Muscle of leg (tissue), 11 donors: ENCODE data around the gene HIVEP3. TPM values are rescaled to one million over a fixed set of nuclear protein-coding genes. Genes with fewer than 3 reads are reported as not detected.

Experiments used
- DNase-seq: peaks from one replicate; pipeline ENCODE4 v3.0.0; 2013
- H3K27ac ChIP-seq: one replicate; pipeline ENCODE4 v1.5.1; 2013; ENCODE audit warnings: mild to moderate bottlenecking, low read length, control low read depth
- H3K27me3 ChIP-seq: one replicate; pipeline ENCODE4 v1.6.1; 2013; ENCODE audit warnings: low read length; ENCODE audit not compliant: control insufficient read depth, insufficient read depth
- H3K36me3 ChIP-seq: one replicate; pipeline ENCODE4 v1.6.1; 2013; ENCODE audit warnings: low read length; ENCODE audit not compliant: control insufficient read depth, insufficient read depth
- H3K4me1 ChIP-seq: one replicate; pipeline ENCODE4 v1.6.1; 2013; ENCODE audit warnings: low read length; ENCODE audit not compliant: control insufficient read depth, insufficient read depth
- H3K4me3 ChIP-seq: one replicate; pipeline ENCODE4 v1.5.1; 2013; ENCODE audit warnings: low read length, control low read depth
- H3K9me3 ChIP-seq: replicated peaks from 2 replicates; pipeline ENCODE4 v1.6.1; 2013; ENCODE audit warnings: low read depth, low read length; ENCODE audit not compliant: control insufficient read depth
- WGBS: methylation state at CpG from one replicate; pipeline ENCODE4 v1.1.5; 2013; ENCODE audit warnings: missing lambda C conversion rate; ENCODE audit not compliant: insufficient coverage; 5-methylcytosine and 5-hydroxymethylcytosine counted together
- polyA plus RNA-seq, 8 donors: library from polyadenylated mRNA; unstranded; fragments of 120-200 nt; gene quantifications; one replicate each; pipeline versions ENCODE4 v1.2.1 to v1.2.3, GENCODE V29; 2013; ENCODE audit warnings: inconsistent platforms in 1 of 8, low replicate concordance in 1 of 8; ENCODE audit not compliant: insufficient read length in 8 of 8, insufficient read depth in 1 of 8
- total RNA-seq: library from RNA; stranded (reverse); fragments of 120-200 nt; gene quantifications from one replicate; pipeline ENCODE4 v1.2.4, GENCODE V29; 2013

HIVEP3 gene
- total and polyA plus RNA-seq, 9 donors: 0.93 to 3.7 (median 2.7) TPM

GRCh38 chr1:41863718-41864117 lies 55.0 kb downstream of the HIVEP3 start:
- WGBS: no CpG with 5 or more reads among the region's 4 CpGs
- H3K4me1 ChIP-seq: peaks cover 11% of the 10 kb centered on the region
- no peak overlapping the region for H3K4me3 ChIP-seq
- H3K27me3 ChIP-seq: no peaks in the 10 kb centered on the region
- no peaks in the 10 kb centered on the region for H3K9me3 ChIP-seq
- DNase-seq: no peak
- H3K36me3 ChIP-seq: no peaks in the 10 kb centered on the region
- no peak overlapping the region for H3K27ac ChIP-seq

- DNase-seq: peak; percentile 30
- no peak overlapping the region for H3K27ac ChIP-seq
- H3K4me1 ChIP-seq: peaks cover 11% of the 10 kb centered on the region
- no peak overlapping the region for H3K4me3 ChIP-seq
- WGBS: no CpG with 5 or more reads among the region's 7 CpGs
- H3K36me3 ChIP-seq: no peaks in the 10 kb centered on the region
- H3K27me3 ChIP-seq: no peaks in the 10 kb centered on the region
- no peaks in the 10 kb centered on the region for H3K9me3 ChIP-seq
These were observed 56.1 kb downstream of the HIVEP3 start for GRCh38 chr1:41862384-41863221.

- no peaks in the 10 kb centered on the region for H3K9me3 ChIP-seq
- H3K27me3 ChIP-seq: no peaks in the 10 kb centered on the region
- peaks cover 15% of the 10 kb centered on the region for H3K4me1 ChIP-seq
- no peak overlapping the region for H3K4me3 ChIP-seq
- no peaks in the 10 kb centered on the region for H3K36me3 ChIP-seq
- no peak overlapping the region for H3K27ac ChIP-seq
- WGBS: 43% methylated on average over 5 of the region's 13 CpGs
- DNase-seq: no peak
These were observed 57.0 kb downstream of the HIVEP3 start for GRCh38 chr1:41861535-41862383.

GRCh38 chr1:41860771-41861170 lies 58.0 kb downstream of the HIVEP3 start:
- Histone ChIP-seq H3K27me3 (no peaks in the 10 kb centered on the region), H3K9me3 (no peaks in the 10 kb centered on the region), H3K27ac (no peak overlapping the region), H3K36me3 (no peaks in the 10 kb centered on the region), H3K4me1 (peaks cover 14% of the 10 kb centered on the region), H3K4me3 (no peak overlapping the region)
- 73% methylated on average over 4 of the region's 8 CpGs for WGBS
- DNase-seq: no peak

- no peaks in the 10 kb centered on the region for H3K27me3 ChIP-seq
- no peaks in the 10 kb centered on the region for H3K36me3 ChIP-seq
- WGBS: no CpG with 5 or more reads among the region's 1 CpG
- peaks cover 14% of the 10 kb centered on the region for H3K4me1 ChIP-seq
- H3K4me3 ChIP-seq: no peak overlapping the region
- no peak overlapping the region for H3K27ac ChIP-seq
- no peaks in the 10 kb centered on the region for H3K9me3 ChIP-seq
- DNase-seq: no peak
These were observed 58.5 kb downstream of the HIVEP3 start for GRCh38 chr1:41860214-41860613.

GRCh38 chr1:41859686-41860085 lies 59.0 kb downstream of the HIVEP3 start:
- no peak overlapping the region for H3K27ac ChIP-seq
- peaks cover 12% of the 10 kb centered on the region for H3K4me1 ChIP-seq
- H3K36me3 ChIP-seq: no peaks in the 10 kb centered on the region
- no peaks in the 10 kb centered on the region for H3K9me3 ChIP-seq
- DNase-seq: no peak
- 87% methylated on average over 4 of the region's 4 CpGs for WGBS
- H3K4me3 ChIP-seq: no peak overlapping the region
- H3K27me3 ChIP-seq: no peaks in the 10 kb centered on the region

GRCh38 chr1:41856944-41857285 lies 61.8 kb downstream of the HIVEP3 start:
- peak; percentile 54 for DNase-seq
- WGBS: 10% methylated on average over 1 of the region's 2 CpGs
- H3K36me3 ChIP-seq: no peaks in the 10 kb centered on the region

GRCh38 chr1:41856151-41856943 lies 62.4 kb downstream of the HIVEP3 start:
- no peak for DNase-seq
- H3K4me1 ChIP-seq: peaks cover 9% of the 10 kb centered on the region
- H3K9me3 ChIP-seq: no peaks in the 10 kb centered on the region
- WGBS: 95% methylated on average over 3 of the region's 13 CpGs
- no peak overlapping the region for H3K27ac ChIP-seq
- H3K36me3 ChIP-seq: no peaks in the 10 kb centered on the region
- H3K4me3 ChIP-seq: no peak overlapping the region
- no peaks in the 10 kb centered on the region for H3K27me3 ChIP-seq

More at GRCh38 chr1:41856944-41857285, 61.8 kb downstream of the HIVEP3 start:
- Histone ChIP-seq H3K27me3 (no peaks in the 10 kb centered on the region), H3K4me3 (no peak overlapping the region), H3K4me1 (peaks cover 9% of the 10 kb centered on the region), H3K27ac (no peak overlapping the region), H3K9me3 (no peaks in the 10 kb centered on the region)

- no peak for DNase-seq
- Histone ChIP-seq H3K4me3 (no peak overlapping the region), H3K9me3 (no peaks in the 10 kb centered on the region), H3K27ac (no peak overlapping the region), H3K4me1 (peaks cover 9% of the 10 kb centered on the region), H3K27me3 (no peaks in the 10 kb centered on the region), H3K36me3 (no peaks in the 10 kb centered on the region)
- WGBS: no CpG with 5 or more reads among the region's 2 CpGs
These were observed 63.0 kb downstream of the HIVEP3 start for GRCh38 chr1:41855713-41856112.

GRCh38 chr1:41853907-41854306 lies 64.8 kb downstream of the HIVEP3 start:
- Histone ChIP-seq H3K27me3 (no peaks in the 10 kb centered on the region), H3K4me3 (no peak overlapping the region), H3K36me3 (no peaks in the 10 kb centered on the region), H3K27ac (no peak overlapping the region), H3K9me3 (no peaks in the 10 kb centered on the region), H3K4me1 (peaks cover 9% of the 10 kb centered on the region)
- DNase-seq: no peak
- WGBS: 72% methylated on average over 5 of the region's 6 CpGs
